Mucosa of descending colon (tissue), 3 donors: Measurements from ENCODE around the gene MYMK. TPM values are rescaled to one million over a fixed set of nuclear protein-coding genes. Genes with fewer than 3 reads are reported as not detected.

Experiments used
- ATAC-seq: fragments of 200-7000 bp; cut with Tn5 transposase; one replicate; pipeline ENCODE4 v1.9.1; 2020; ENCODE audit warnings: mild to moderate bottlenecking, moderate library complexity
- DNase-seq, 3 donors: peaks; one replicate each; pipeline ENCODE4 v3.0.0-alpha.2; 2020
- H3K36me3 ChIP-seq: fragments of 200-600 bp; one replicate; pipeline ENCODE4 v1.8.0; 2021; ENCODE audit warnings: low read depth, mild to moderate bottlenecking
- H3K4me1 ChIP-seq: fragments of 200-600 bp; one replicate; pipeline ENCODE4 v1.8.0; 2021; ENCODE audit warnings: low read depth, mild to moderate bottlenecking
- H3K4me3 ChIP-seq: fragments of 200-600 bp; one replicate; pipeline ENCODE4 v1.8.0; 2021; ENCODE audit warnings: mild to moderate bottlenecking
- H3K9me3 ChIP-seq: fragments of 200-600 bp; one replicate; pipeline ENCODE4 v1.8.0; 2021; ENCODE audit warnings: mild to moderate bottlenecking
- intact Hi-C, 2 donors: fragments of 100-400 bp; cut with DNase I in 1 of 2; cut with micrococcal nuclease in 1 of 2; formaldehyde crosslinking; loops; one replicate each; pipeline versions ENCODE4 v1.11.0 to v1.11.1; 2022; cut with DNase I, micrococcal nuclease
- total RNA-seq, 3 donors: library from RNA; stranded (reverse); fragmentation: NEBNext Ultra II Directional in 2 of 3; extraction: Animal tissue kit (Norgen Biotek cat#: 25700) in 2 of 3; gene quantifications; one replicate each; pipeline versions ENCODE4 v1.2.1 to v1.2.4, GENCODE V29; 2021 to 2023
- TF ChIP-seq, protein P1 (sequence below): fragments of 200-600 bp; IDR thresholded peaks from one replicate; pipeline ENCODE4 v1.8.0; 2022; ENCODE audit warnings: antibody characterized with exemption, mild to moderate bottlenecking
- donor health status: DM: no; HTN: no; CAD: no; lungs with moderate emphysema.
- donor health status: DM: no; HTN: no; CAD: no.
- donor health status: DM: no; HTN: yes; CAD: no.

MYMK gene
- total RNA-seq, 3 donors from 2014 or later: not detected

DNA sequence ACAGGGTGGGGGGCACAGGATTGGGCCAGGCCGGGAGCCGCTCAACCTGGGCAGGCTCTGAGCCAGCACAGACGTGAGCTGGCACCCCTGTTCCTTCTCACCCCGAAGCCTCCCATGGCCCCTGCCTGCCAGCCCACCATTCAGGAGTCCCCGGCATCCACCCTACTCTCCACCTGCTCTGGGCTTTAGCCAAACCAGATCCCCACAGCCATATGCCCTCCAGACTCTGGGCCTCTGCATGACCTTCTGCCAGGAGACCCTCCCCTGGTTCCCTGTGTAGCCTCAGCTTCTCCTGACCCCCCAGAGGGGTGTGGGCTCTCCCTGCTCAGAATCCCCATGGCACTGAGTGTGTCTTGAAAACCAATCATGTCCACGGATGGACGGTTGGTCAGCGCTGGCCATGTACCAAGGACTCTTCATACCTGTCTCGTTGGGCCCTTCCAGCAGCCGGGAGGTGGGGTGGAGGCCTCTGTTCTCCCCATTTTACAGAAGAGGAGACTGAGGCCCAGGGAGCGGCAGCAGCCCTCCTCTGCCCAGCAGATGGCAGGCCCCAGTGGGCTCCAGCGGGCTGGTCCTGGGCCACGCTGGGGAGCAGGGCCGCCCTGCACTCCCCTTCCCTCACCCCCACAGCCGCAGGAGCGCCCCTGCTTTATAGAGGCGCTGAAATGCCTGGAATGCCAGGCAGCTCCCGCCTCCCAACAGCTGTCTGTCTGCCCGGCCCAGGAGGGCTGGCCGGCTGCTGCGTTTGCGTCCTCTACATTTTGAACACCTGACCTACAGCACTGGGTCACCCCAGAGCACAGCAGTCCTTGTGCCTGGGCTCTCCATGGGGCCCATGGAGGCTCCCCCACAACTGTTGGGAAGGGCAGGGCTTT, 3.5 kb upstream of the MYMK start:
- DNase-seq (no peak), ATAC-seq (no peak)
- TF ChIP-seq, protein P1, sequence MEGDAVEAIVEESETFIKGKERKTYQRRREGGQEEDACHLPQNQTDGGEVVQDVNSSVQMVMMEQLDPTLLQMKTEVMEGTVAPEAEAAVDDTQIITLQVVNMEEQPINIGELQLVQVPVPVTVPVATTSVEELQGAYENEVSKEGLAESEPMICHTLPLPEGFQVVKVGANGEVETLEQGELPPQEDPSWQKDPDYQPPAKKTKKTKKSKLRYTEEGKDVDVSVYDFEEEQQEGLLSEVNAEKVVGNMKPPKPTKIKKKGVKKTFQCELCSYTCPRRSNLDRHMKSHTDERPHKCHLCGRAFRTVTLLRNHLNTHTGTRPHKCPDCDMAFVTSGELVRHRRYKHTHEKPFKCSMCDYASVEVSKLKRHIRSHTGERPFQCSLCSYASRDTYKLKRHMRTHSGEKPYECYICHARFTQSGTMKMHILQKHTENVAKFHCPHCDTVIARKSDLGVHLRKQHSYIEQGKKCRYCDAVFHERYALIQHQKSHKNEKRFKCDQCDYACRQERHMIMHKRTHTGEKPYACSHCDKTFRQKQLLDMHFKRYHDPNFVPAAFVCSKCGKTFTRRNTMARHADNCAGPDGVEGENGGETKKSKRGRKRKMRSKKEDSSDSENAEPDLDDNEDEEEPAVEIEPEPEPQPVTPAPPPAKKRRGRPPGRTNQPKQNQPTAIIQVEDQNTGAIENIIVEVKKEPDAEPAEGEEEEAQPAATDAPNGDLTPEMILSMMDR: no peak
- Histone ChIP-seq H3K4me3 (no peak overlapping the region), H3K9me3 (no peaks in the 10 kb centered on the region), H3K36me3 (no peaks in the 10 kb centered on the region), H3K4me1 (no peaks in the 10 kb centered on the region)
- intact Hi-C loops: no loop called here

DNA sequence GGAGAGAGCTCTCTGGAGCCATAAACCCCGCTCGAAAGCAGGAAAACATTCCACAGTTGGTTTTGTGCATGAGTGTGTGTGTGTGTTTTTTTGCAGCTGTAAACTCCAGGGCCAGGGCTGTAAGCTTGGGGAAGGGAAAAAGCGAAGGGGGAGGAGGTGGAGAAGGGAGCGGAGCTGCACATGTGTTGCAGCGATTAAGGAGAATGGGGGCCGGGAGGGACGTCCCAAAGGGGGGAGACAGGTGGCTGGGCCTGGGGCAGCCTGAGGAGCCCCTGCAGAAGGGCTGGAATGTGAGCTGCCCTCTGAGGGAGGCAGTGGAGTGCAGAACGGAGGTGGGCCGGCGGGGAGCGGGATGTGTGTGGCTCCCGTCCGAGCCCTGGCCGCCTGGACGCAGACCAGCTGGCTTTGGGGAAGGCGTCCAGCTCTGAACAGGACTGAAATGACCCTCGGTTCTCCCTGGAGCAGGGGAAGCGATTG, 2.7 kb upstream of the MYMK start:
- H3K9me3 ChIP-seq: no peaks in the 10 kb centered on the region
- no peaks in the 10 kb centered on the region for H3K36me3 ChIP-seq
- ATAC-seq (peak; percentile 28), DNase-seq (peak in 2 of 3 donors; percentile 32 to 47)
- intact Hi-C loops: no loop called here
- TF ChIP-seq, protein P1: no peak
- H3K4me3 ChIP-seq: no peak overlapping the region
- H3K4me1 ChIP-seq: peaks cover 3% of the 10 kb centered on the region

DNA sequence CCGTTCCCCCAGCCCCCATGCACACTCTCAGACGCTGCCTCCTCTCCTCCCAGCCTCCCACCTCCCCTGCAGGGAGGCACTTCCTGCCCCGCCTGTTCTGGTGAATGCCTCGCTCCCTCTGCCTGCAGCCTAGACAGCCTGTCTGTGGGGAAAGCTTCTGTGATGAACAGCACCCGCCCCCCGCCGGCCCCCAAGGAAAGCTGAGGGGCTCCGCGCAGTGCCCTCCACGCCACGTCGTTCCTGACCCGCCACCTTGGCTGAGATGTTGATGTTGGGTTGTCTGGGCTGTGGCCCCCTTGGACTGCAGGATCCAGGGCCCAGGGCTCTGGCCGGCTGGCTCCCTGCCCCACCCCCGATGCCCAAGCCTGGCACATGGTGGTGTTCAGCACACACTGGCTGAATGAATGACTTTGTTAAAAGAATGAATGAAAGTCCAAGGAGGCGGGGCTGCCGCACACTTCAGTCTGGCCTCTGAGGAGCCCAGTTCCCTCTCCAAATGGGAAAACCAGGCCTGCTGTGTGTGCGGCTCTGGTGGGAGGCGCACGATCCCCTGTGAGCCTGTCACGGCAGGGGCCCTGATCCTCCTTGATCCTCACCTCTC, 2.1 kb upstream of the MYMK start:
- DNase-seq (no peak), ATAC-seq (no peak)
- Histone ChIP-seq H3K4me3 (no peak overlapping the region), H3K4me1 (peaks cover 3% of the 10 kb centered on the region), H3K9me3 (no peaks in the 10 kb centered on the region), H3K36me3 (no peaks in the 10 kb centered on the region)
- TF ChIP-seq, protein P1: no peak
- intact Hi-C loops: no loop called here

DNA sequence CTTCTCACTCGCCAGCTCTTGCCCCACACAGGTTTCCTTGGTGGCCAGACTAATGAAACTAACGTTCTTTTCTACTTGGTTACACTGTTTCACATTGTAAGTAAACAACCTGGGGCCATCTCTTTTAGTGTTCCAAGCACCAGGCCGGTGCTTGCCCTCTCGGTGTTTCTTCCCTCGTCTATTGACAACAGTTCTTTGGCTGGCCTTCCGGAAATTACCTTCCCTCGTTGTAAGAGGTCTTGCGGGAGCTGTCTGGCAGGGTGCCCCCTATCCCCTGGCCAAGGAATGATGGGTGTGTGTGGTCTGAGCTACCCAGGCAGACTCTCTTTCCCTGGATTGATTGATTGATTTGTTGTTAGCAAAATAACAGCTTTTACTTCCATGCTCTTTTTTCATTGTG, 918 bp upstream of the MYMK start:
- ATAC-seq (no peak), DNase-seq (peak in 1 of 3 donors; percentile 8)
- TF ChIP-seq, protein P1: no peak
- Histone ChIP-seq H3K36me3 (no peaks in the 10 kb centered on the region), H3K9me3 (no peaks in the 10 kb centered on the region), H3K4me3 (no peak overlapping the region), H3K4me1 (peaks cover 3% of the 10 kb centered on the region)
- intact Hi-C loops: no loop called here

DNA sequence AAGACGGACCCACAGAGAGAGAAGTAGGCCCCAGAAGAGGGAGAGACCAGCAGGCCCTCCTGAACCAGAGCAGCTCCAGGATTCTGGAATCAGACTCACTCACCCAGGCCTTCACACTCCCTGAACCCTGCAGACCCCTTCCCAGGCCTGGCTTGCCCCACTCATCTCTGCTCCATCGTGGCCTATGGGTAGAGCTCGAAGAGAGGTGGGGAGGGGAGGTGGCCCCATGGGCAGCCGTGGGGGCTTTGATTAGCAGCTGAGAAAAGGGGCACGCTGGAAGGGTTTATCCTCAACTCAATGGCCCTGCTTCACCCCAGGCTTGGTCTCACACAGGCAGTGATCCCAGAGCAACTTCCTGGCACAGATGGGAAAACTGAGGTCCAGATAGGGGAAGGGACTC, 613 bp downstream of the MYMK start:
- intact Hi-C loops: no loop called here
- TF ChIP-seq, protein P1: no peak
- DNase-seq: peak in 1 of 3 donors; percentile 16
- no peak for ATAC-seq
- Histone ChIP-seq H3K4me3 (no peak overlapping the region), H3K36me3 (no peaks in the 10 kb centered on the region), H3K4me1 (peaks cover 3% of the 10 kb centered on the region), H3K9me3 (no peaks in the 10 kb centered on the region)
